ENCODE measurements around the gene FAR2. TPM values are rescaled to one million over a fixed set of nuclear protein-coding genes. Genes with fewer than 3 reads are reported as not detected.

Gene FAR2
- polyA plus RNA-seq, 1 donor (not counting 4 experiments of a cell fraction or from before 2014, with no cell fraction given) = 9.2 TPM

GRCh38 chr12:29216266-29216665, 67.2 kb downstream of the FAR2 start:
- H3K4me1 ChIP-seq (ENCODE audit: control insufficient read depth, extremely low read depth, insufficient read depth, low read length) = no peaks in the 10 kb centered on the region
- no peaks in the 10 kb centered on the region for H3K36me3 ChIP-seq (ENCODE audit: control insufficient read depth in 2 of 2, extremely low read depth in 1 of 2, insufficient read depth in 2 of 2, low read length in 2 of 2)
- no peak overlapping the region for H3K27ac ChIP-seq (ENCODE audit: control insufficient read depth, insufficient read depth, low read length)
- H3K27me3 ChIP-seq (ENCODE audit: control insufficient read depth, extremely low read depth, insufficient read depth, low read length) = no peaks in the 10 kb centered on the region
- no peak overlapping the region for H3K4me2 ChIP-seq (ENCODE audit: control insufficient read depth, extremely low read depth, insufficient read depth, low read depth, low read length)
- TF ChIP-seq EZH2 (IDR thresholded peaks at IDR 0.05; ENCODE audit: low read length) = no peak
- no peak for TF ChIP-seq CTCF (optimal IDR thresholded peaks at IDR 0.05 in 1 of 3, IDR thresholded peaks at IDR 0.05 in 1 of 3, conservative IDR thresholded peaks at IDR 0.05 in 1 of 3; ENCODE audit: extremely low read depth in 1 of 3, insufficient read depth in 2 of 3, low read length in 3 of 3)
- H3K9me1 ChIP-seq (ENCODE audit: control insufficient read depth, extremely low read depth, insufficient read depth, low read length) = no peaks in the 10 kb centered on the region
- DNase-seq (ENCODE audit: low read depth, low spot score) (no peak), FAIRE-seq (no peak)
- dilution Hi-C loops (cut with MboI; ENCODE audit: extremely low pct_ligation_motif_present, low sequenced_read_pairs) = no loop called here
- no peak overlapping the region for H2AFZ ChIP-seq (ENCODE audit: control insufficient read depth, low read length)
- no peaks in the 10 kb centered on the region for H4K20me1 ChIP-seq (ENCODE audit: control insufficient read depth, extremely low read depth, insufficient read depth, low read length)
- no peak overlapping the region for H3K9ac ChIP-seq (ENCODE audit: control insufficient read depth, extremely low read depth, insufficient read depth, low read length)
- no peaks in the 10 kb centered on the region for H3K9me3 ChIP-seq (ENCODE audit: control insufficient read depth, low read depth, low read length)
- H3K79me2 ChIP-seq (ENCODE audit: control insufficient read depth, insufficient read depth, low read length) = no peaks in the 10 kb centered on the region
- no peak overlapping the region for H3K4me3 ChIP-seq (ENCODE audit: control insufficient read depth in 2 of 3, extremely low read depth in 1 of 3, insufficient read depth in 2 of 3, low read depth in 1 of 3, low read length in 3 of 3)

GRCh38 chr12:29216797-29217575, 67.9 kb downstream of the FAR2 start:
- no peaks in the 10 kb centered on the region for H4K20me1 ChIP-seq (ENCODE audit: control insufficient read depth, extremely low read depth, insufficient read depth, low read length)
- no peak overlapping the region for H3K9ac ChIP-seq (ENCODE audit: control insufficient read depth, extremely low read depth, insufficient read depth, low read length)
- no peaks in the 10 kb centered on the region for H3K4me1 ChIP-seq (ENCODE audit: control insufficient read depth, extremely low read depth, insufficient read depth, low read length)
- dilution Hi-C loops (cut with MboI; ENCODE audit: extremely low pct_ligation_motif_present, low sequenced_read_pairs) = no loop called here
- FAIRE-seq (no peak), DNase-seq (ENCODE audit: low read depth, low spot score) (no peak)
- H3K36me3 ChIP-seq (ENCODE audit: control insufficient read depth in 2 of 2, extremely low read depth in 1 of 2, insufficient read depth in 2 of 2, low read length in 2 of 2) = no peaks in the 10 kb centered on the region
- no peak overlapping the region for H3K4me3 ChIP-seq (ENCODE audit: control insufficient read depth in 2 of 3, extremely low read depth in 1 of 3, insufficient read depth in 2 of 3, low read depth in 1 of 3, low read length in 3 of 3)
- H2AFZ ChIP-seq (ENCODE audit: control insufficient read depth, low read length) = no peak overlapping the region
- H3K9me3 ChIP-seq (ENCODE audit: control insufficient read depth, low read depth, low read length) = no peaks in the 10 kb centered on the region
- H3K79me2 ChIP-seq (ENCODE audit: control insufficient read depth, insufficient read depth, low read length) = no peaks in the 10 kb centered on the region
- no peaks in the 10 kb centered on the region for H3K9me1 ChIP-seq (ENCODE audit: control insufficient read depth, extremely low read depth, insufficient read depth, low read length)
- H3K27ac ChIP-seq (ENCODE audit: control insufficient read depth, insufficient read depth, low read length) = no peak overlapping the region
- no peaks in the 10 kb centered on the region for H3K27me3 ChIP-seq (ENCODE audit: control insufficient read depth, extremely low read depth, insufficient read depth, low read length)
- TF ChIP-seq EZH2 (IDR thresholded peaks at IDR 0.05; ENCODE audit: low read length) (no peak), CTCF (optimal IDR thresholded peaks at IDR 0.05 in 1 of 3, IDR thresholded peaks at IDR 0.05 in 1 of 3, conservative IDR thresholded peaks at IDR 0.05 in 1 of 3; ENCODE audit: extremely low read depth in 1 of 3, insufficient read depth in 2 of 3, low read length in 3 of 3) (no peak)
- no peak overlapping the region for H3K4me2 ChIP-seq (ENCODE audit: control insufficient read depth, extremely low read depth, insufficient read depth, low read depth, low read length)

All from keratinocyte (primary cell).